IMR-90 (cell line): ENCODE measurements around the gene SH2D4B.

ENCODE experiments used
- ELK1 ChIP-seq: fragments of 150-350 bp; IDR thresholded peaks from 2 replicates; pipeline ENCODE4 v1.6.1; 2016; ENCODE audit warnings: low read depth, mild to moderate bottlenecking, low read length, moderate library complexity, borderline replicate concordance
- POLR2A ChIP-seq: IDR thresholded peaks from 2 replicates; pipeline ENCODE4 v1.6.1; 2012; ENCODE audit warnings: mild to moderate bottlenecking, low read depth, low read length
- TF ChIP-seq, protein P1 (sequence below): conservative IDR thresholded peaks from 2 replicates; pipeline ENCODE4 v1.5.1; 2012; ENCODE audit warnings: mild to moderate bottlenecking, low read depth, low read length, improper control_type of control experiment
- TF ChIP-seq, protein P2 (sequence below): fragments of 150-350 bp; IDR thresholded peaks from 2 replicates; pipeline ENCODE4 v1.6.1; 2017; ENCODE audit warnings: mild to moderate bottlenecking, antibody characterized with exemption, low read length, low read depth

DNA sequence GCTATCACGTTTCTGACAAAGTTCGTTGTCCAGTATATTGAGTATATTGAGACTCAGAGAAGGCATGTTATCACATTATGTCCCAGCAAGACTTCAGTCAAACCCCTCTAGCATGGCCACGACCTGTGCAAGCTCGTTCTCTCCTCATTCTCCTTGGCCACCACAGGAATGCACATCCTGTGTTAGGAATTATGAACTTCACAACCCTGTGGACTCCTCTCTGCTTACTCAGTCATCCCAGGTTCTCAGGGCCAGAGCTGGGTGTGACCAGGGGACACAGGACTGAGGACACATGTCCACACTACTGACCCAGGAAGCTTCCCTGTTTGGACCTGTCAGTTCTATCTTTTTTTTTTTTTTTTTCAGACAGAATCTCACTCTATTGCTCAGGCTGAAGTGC, 4.4 kb downstream of the SH2D4B start:
- TF ChIP-seq, protein P1, sequence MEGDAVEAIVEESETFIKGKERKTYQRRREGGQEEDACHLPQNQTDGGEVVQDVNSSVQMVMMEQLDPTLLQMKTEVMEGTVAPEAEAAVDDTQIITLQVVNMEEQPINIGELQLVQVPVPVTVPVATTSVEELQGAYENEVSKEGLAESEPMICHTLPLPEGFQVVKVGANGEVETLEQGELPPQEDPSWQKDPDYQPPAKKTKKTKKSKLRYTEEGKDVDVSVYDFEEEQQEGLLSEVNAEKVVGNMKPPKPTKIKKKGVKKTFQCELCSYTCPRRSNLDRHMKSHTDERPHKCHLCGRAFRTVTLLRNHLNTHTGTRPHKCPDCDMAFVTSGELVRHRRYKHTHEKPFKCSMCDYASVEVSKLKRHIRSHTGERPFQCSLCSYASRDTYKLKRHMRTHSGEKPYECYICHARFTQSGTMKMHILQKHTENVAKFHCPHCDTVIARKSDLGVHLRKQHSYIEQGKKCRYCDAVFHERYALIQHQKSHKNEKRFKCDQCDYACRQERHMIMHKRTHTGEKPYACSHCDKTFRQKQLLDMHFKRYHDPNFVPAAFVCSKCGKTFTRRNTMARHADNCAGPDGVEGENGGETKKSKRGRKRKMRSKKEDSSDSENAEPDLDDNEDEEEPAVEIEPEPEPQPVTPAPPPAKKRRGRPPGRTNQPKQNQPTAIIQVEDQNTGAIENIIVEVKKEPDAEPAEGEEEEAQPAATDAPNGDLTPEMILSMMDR, result no peak
- TF ChIP-seq POLR2A (no peak), ELK1 (no peak)
- TF ChIP-seq, protein P2, sequence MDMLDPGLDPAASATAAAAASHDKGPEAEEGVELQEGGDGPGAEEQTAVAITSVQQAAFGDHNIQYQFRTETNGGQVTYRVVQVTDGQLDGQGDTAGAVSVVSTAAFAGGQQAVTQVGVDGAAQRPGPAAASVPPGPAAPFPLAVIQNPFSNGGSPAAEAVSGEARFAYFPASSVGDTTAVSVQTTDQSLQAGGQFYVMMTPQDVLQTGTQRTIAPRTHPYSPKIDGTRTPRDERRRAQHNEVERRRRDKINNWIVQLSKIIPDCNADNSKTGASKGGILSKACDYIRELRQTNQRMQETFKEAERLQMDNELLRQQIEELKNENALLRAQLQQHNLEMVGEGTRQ, result no peak
